ENCODE results near the gene FLNB.

FLNB gene

GRCh38 chr3:57962448-57962834 is 45.8 kb upstream of the FLNB start:
- Histone ChIP-seq H3K4me3 (ENCODE audit: low read length) (no peak overlapping the region), H3K36me3 (replicated peaks; ENCODE audit: insufficient read depth, low read length) (no peaks in the 10 kb centered on the region), H3K79me2 (ENCODE audit: low read length) (no peaks in the 10 kb centered on the region), H4K20me1 (ENCODE audit: insufficient read depth, low read length) (no peaks in the 10 kb centered on the region), H3K9ac (ENCODE audit: low read length) (no peak overlapping the region), H3K4me1 (ENCODE audit: low read length) (no peaks in the 10 kb centered on the region), H3F3A (ENCODE audit: insufficient read depth, low read length) (no peaks in the 10 kb centered on the region), H2AFZ (ENCODE audit: low read length) (no peak overlapping the region), H3K9me2 (replicated peaks; ENCODE audit: insufficient read depth, low read length) (no peaks in the 10 kb centered on the region), H3K9me3 (replicated peaks; ENCODE audit: insufficient read depth, low read length) (no peaks in the 10 kb centered on the region), H3K27ac (ENCODE audit: low read length) (no peak overlapping the region), H3K27me3 (replicated peaks; ENCODE audit: insufficient read depth, low read length) (no peaks in the 10 kb centered on the region), H3K4me2 (ENCODE audit: low read depth, low read length) (no peak overlapping the region)
- TF ChIP-seq EZH2phosphoT487 (IDR thresholded peaks at IDR 0.05; ENCODE audit: low read length) (no peak), EZH2 (optimal IDR thresholded peaks at IDR 0.05; ENCODE audit: low read depth, low read length) (no peak), CTCF (IDR thresholded peaks at IDR 0.05; ENCODE audit: low read length) (no peak)
- DNase-seq, result no peak

GRCh38 chr3:57963811-57964346 is 44.3 kb upstream of the FLNB start:
- Histone ChIP-seq H3K27me3 (replicated peaks; ENCODE audit: insufficient read depth, low read length) (no peaks in the 10 kb centered on the region), H2AFZ (ENCODE audit: low read length) (no peak overlapping the region), H3K4me2 (ENCODE audit: low read depth, low read length) (no peak overlapping the region), H4K20me1 (ENCODE audit: insufficient read depth, low read length) (no peaks in the 10 kb centered on the region), H3K9me2 (replicated peaks; ENCODE audit: insufficient read depth, low read length) (no peaks in the 10 kb centered on the region), H3K79me2 (ENCODE audit: low read length) (no peaks in the 10 kb centered on the region), H3K4me3 (ENCODE audit: low read length) (no peak overlapping the region), H3K9ac (ENCODE audit: low read length) (no peak overlapping the region), H3K27ac (ENCODE audit: low read length) (no peak overlapping the region), H3K36me3 (replicated peaks; ENCODE audit: insufficient read depth, low read length) (no peaks in the 10 kb centered on the region), H3K4me1 (ENCODE audit: low read length) (no peaks in the 10 kb centered on the region), H3K9me3 (replicated peaks; ENCODE audit: insufficient read depth, low read length) (no peaks in the 10 kb centered on the region), H3F3A (ENCODE audit: insufficient read depth, low read length) (no peaks in the 10 kb centered on the region)
- DNase-seq, result no peak
- TF ChIP-seq EZH2phosphoT487 (IDR thresholded peaks at IDR 0.05; ENCODE audit: low read length) (no peak), CTCF (IDR thresholded peaks at IDR 0.05; ENCODE audit: low read length) (no peak), EZH2 (optimal IDR thresholded peaks at IDR 0.05; ENCODE audit: low read depth, low read length) (no peak)

- Histone ChIP-seq H3K4me3 (ENCODE audit: low read length) (no peak overlapping the region), H3K4me1 (ENCODE audit: low read length) (no peaks in the 10 kb centered on the region), H3K36me3 (replicated peaks; ENCODE audit: insufficient read depth, low read length) (no peaks in the 10 kb centered on the region), H3K9me3 (replicated peaks; ENCODE audit: insufficient read depth, low read length) (no peaks in the 10 kb centered on the region), H3K27me3 (replicated peaks; ENCODE audit: insufficient read depth, low read length) (no peaks in the 10 kb centered on the region), H3K9me2 (replicated peaks; ENCODE audit: insufficient read depth, low read length) (no peaks in the 10 kb centered on the region), H3K9ac (ENCODE audit: low read length) (no peak overlapping the region), H3K79me2 (ENCODE audit: low read length) (no peaks in the 10 kb centered on the region), H3F3A (ENCODE audit: insufficient read depth, low read length) (no peaks in the 10 kb centered on the region), H2AFZ (ENCODE audit: low read length) (no peak overlapping the region), H4K20me1 (ENCODE audit: insufficient read depth, low read length) (no peaks in the 10 kb centered on the region), H3K27ac (ENCODE audit: low read length) (no peak overlapping the region), H3K4me2 (ENCODE audit: low read depth, low read length) (no peak overlapping the region)
- TF ChIP-seq EZH2phosphoT487 (IDR thresholded peaks at IDR 0.05; ENCODE audit: low read length), result no peak
- TF ChIP-seq EZH2 (optimal IDR thresholded peaks at IDR 0.05; ENCODE audit: low read depth, low read length), result no peak
- no peak for TF ChIP-seq CTCF (IDR thresholded peaks at IDR 0.05; ENCODE audit: low read length)
- DNase-seq, result no peak
Observed at GRCh38 chr3:57966829-57967228, 41.4 kb upstream of the FLNB start.
